WERI-Rb-1 (cell line): ENCODE measurements around the gene CTSA.
A peak's percentile ranks its signal among the peaks of the same experiment; 100 is the strongest.
"Not testable (repeated sequence)": the region's sequence is repeated elsewhere in the genome, so short reads cannot be mapped to it uniquely, and the experiment has no call there.

ENCODE experiments used
- DNase-seq: peaks from one replicate; pipeline ENCODE4 v3.0.0-alpha.2; 2020
- H3K27ac ChIP-seq: fragments of 250-450 bp; sonication (Bioruptor Pico); 2 replicates; pipeline ENCODE4 v1.5.1; 2020; ENCODE audit warnings: mild to moderate bottlenecking, moderate library complexity
- H3K27me3 ChIP-seq: fragments of 250-450 bp; sonication (Bioruptor Pico); 2 replicates; pipeline ENCODE4 v1.5.1; 2021; ENCODE audit warnings: mild to moderate bottlenecking, low read depth, moderate library complexity; ENCODE audit not compliant: insufficient read depth, severe bottlenecking
- H3K36me3 ChIP-seq: fragments of 250-450 bp; sonication (Bioruptor Pico); 2 replicates; pipeline ENCODE4 v1.5.1; 2020; ENCODE audit warnings: mild to moderate bottlenecking, moderate library complexity
- H3K4me3 ChIP-seq: 2 replicates; pipeline ENCODE4 v1.5.1; 2011; ENCODE audit warnings: low read depth, mild to moderate bottlenecking, control low read depth, low read length
- H3K9me3 ChIP-seq: fragments of 250-450 bp; sonication (Bioruptor Pico); 2 replicates; pipeline ENCODE4 v1.5.1; 2021; ENCODE audit warnings: mild to moderate bottlenecking, moderate library complexity; ENCODE audit not compliant: severe bottlenecking
- TF ChIP-seq, protein P1 (sequence below): IDR thresholded peaks from 2 replicates; pipeline ENCODE4 v1.5.1; 2011; ENCODE audit warnings: low read depth, mild to moderate bottlenecking, control low read depth, inconsistent platforms, low read length

Gene CTSA

DNA sequence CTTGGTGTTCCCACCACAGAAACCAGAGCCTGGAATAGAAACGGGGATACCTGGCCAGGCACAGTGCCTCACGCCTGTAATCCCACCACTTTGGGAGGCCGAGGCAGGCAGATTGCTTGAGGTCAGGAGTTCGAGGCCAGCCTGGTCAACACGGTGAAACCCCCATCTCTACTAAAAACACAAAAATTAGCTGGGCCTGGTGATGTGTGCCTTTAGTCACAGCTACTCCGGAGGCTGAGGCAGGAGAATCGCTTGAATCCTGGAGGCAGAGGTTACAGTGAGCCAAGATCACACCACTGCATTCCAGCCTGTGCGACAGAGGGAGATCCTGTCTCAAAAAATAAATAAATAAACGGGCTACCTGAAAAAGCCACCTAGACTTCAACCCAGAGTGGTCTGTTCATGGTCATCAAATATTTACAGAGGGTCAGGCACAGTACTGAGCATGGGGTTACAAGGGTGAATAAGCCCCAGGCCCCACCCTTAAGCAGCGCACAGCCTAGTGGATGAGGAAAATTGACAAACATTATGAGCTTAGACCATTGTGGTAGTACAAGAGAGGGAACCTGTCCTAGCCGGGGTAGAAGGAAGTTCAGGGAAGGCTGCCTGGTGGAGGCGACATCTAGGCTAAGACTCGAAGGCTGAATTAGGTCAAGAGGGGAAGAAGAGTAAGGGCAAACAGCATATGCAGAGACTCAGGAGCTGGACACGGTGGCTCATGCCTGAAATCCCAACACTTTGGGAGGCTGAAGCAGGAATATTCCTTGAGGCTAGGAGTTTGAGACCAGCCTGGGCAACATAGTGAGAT, 36.1 kb downstream of the CTSA start:
- Histone ChIP-seq H3K9me3 (no peaks in the 10 kb centered on the region), H3K27ac (no peak overlapping the region), H3K27me3 (no peaks in the 10 kb centered on the region), H3K36me3 (no peaks in the 10 kb centered on the region), H3K4me3 (no peak overlapping the region)
- DNase-seq, result no peak
- TF ChIP-seq, protein P1, sequence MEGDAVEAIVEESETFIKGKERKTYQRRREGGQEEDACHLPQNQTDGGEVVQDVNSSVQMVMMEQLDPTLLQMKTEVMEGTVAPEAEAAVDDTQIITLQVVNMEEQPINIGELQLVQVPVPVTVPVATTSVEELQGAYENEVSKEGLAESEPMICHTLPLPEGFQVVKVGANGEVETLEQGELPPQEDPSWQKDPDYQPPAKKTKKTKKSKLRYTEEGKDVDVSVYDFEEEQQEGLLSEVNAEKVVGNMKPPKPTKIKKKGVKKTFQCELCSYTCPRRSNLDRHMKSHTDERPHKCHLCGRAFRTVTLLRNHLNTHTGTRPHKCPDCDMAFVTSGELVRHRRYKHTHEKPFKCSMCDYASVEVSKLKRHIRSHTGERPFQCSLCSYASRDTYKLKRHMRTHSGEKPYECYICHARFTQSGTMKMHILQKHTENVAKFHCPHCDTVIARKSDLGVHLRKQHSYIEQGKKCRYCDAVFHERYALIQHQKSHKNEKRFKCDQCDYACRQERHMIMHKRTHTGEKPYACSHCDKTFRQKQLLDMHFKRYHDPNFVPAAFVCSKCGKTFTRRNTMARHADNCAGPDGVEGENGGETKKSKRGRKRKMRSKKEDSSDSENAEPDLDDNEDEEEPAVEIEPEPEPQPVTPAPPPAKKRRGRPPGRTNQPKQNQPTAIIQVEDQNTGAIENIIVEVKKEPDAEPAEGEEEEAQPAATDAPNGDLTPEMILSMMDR, result no peak

GRCh38 chr20:45931680-45932079, 40.5 kb downstream of the CTSA start:
- H3K4me3 ChIP-seq, H3K27ac ChIP-seq, H3K9me3 ChIP-seq, DNase-seq, H3K27me3 ChIP-seq, H3K36me3 ChIP-seq: not testable (repeated sequence)

GRCh38 chr20:45933266-45934045, 42.3 kb downstream of the CTSA start:
- TF ChIP-seq, protein P1, result peak; percentile 62
- Histone ChIP-seq H3K9me3 (no peaks in the 10 kb centered on the region), H3K27ac (peak overlapping the region; percentile 100), H3K4me3 (peak overlapping the region; percentile 97), H3K36me3 (peaks cover 24% of the 10 kb centered on the region), H3K27me3 (no peaks in the 10 kb centered on the region)
- peak; percentile 92 for DNase-seq

DNA sequence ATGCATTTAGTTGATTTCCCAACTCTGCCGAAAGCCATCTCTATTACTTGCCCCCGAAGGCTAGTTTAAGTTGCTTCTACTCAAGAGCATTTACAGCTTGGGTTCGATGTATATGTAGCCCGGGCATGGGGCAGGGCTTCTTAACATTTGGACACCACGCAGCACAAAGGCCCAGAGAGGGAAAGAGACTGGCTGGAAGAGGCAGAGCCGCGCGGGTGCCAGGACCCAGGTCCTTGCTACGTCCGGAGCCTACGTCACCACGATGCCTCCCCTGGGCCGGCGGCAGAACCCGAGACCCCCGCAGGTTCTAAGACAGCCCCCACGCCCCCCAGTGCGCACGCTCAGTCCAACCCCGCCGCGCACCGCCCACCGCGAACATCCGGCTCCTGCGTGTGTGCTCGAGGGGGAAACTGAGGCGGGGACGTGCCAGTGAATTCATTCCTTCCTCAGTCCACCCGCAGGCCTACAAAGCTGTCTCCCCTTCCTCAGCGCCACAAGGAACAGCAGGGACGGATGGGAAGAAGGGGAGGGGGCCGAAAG, 43.0 kb downstream of the CTSA start:
- H3K36me3 ChIP-seq, result peaks cover 31% of the 10 kb centered on the region
- H3K27ac ChIP-seq, result peak overlapping the region; percentile 100
- no peaks in the 10 kb centered on the region for H3K27me3 ChIP-seq
- H3K9me3 ChIP-seq, result no peaks in the 10 kb centered on the region
- TF ChIP-seq, protein P1, result no peak
- DNase-seq, result peak; percentile 54
- H3K4me3 ChIP-seq, result peak overlapping the region; percentile 97

DNA sequence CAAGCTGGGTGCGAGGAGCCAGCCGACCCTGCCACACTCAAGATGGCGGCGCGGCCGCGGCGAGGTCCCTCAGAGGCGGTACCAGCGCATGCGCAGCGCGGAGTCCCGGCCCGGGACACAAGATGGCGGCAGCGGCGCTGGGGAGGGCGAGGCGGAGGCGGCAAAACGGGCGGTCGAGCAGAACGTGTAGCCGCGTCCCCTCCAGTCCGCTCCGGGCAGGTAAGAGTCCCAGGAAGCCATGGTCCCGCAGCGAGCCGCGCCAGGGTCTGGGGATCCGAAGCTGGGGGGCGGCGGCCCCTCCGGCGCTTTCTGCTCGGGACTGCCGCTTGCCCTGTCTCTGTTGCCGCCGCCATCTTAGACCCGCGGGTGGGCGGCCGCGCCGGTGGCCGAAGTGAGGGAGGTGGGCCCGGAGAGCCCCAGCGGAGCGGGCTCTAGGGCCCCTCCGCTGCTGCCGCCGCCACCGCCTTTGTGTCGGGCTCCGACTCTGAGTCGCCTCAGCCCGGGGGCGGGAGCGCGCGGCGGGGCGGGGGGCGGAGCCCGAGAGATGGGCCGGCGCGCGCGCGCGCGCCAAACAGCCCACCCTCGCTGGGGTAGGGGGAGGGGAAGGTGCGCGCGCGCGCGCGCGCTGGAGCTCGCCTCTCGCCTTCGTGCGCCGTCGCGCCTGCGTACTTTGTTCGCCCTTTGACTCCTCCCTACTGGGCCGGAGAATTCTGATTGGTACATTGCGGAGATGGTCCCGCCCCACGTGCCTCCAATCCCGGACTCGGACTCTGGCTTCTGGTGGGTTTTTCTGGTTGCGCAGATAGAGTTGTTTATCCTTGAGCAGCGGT, 43.7 kb downstream of the CTSA start, which contains the start of gene PCIF1:
PCIF1 (plus strand) TSS at position 98 of the 830 bp plus-strand sequence. CDS start 4,317 bp downstream, outside the sequence.
- TF ChIP-seq, protein P1, result no peak

More for the DNA sequence above, 43.7 kb downstream of the CTSA start, which contains the start of gene PCIF1:
- H3K9me3 ChIP-seq, result no peaks in the 10 kb centered on the region
- H3K36me3 ChIP-seq, result peaks cover 38% of the 10 kb centered on the region
- peak within 1 kb of the TSS; percentile 100 for H3K27ac ChIP-seq
- H3K4me3 ChIP-seq, result peak within 1 kb of the TSS; percentile 97
- DNase-seq, result peak; percentile 97
- no peaks in the 10 kb centered on the region for H3K27me3 ChIP-seq
